IMR-90 (cell line): ENCODE measurements around the gene RBL2. TPM values are rescaled to one million over a fixed set of nuclear protein-coding genes. Genes with fewer than 3 reads are reported as not detected.

ENCODE experiments used
- ATAC-seq: fragments of 200-7000 bp; cut with Tn5 transposase; 2 replicates; pipeline ENCODE4 v1.9.1; 2020; ENCODE audit warnings: low read depth, mild to moderate bottlenecking, moderate library complexity
- BruUV-seq: library from RNA; stranded (reverse); fragments of 400-500 nt; replicated peaks from 2 replicates; lab custom pipeline; 2021; lab: Mats Ljungman, UMichigan
- CTCF ChIA-PET: fragments of 300-600 bp; formaldehyde crosslinking; extraction: SDS; loops from one replicate; lab custom pipeline; 2021; ENCODE audit warnings: antibody characterized with exemption; lab: Yijun Ruan, JAX
- POLR2A ChIA-PET: fragments of 300-600 bp; sonication (Branson Sonifier 250); formaldehyde crosslinking; loops from one replicate; lab custom pipeline; 2022; ENCODE audit warnings: antibody characterized with exemption; ENCODE audit not compliant: unreplicated experiment; lab: Charles Lee
- DNase-seq: peaks from one replicate; pipeline ENCODE4 v3.0.0; 2013
- H2AFZ ChIP-seq: replicated peaks from 2 replicates; pipeline ENCODE3; 2013; ENCODE audit warnings: low read length, mild to moderate bottlenecking; ENCODE audit not compliant: poor library complexity
- H2AK5ac ChIP-seq: 2 replicates; pipeline ENCODE4 v1.6.1; 2013; ENCODE audit warnings: low read depth, low read length, inconsistent platforms
- H2AK9ac ChIP-seq: replicated peaks from 2 replicates; pipeline ENCODE3; 2013; ENCODE audit warnings: mild to moderate bottlenecking, low read depth, low read length, moderate library complexity; ENCODE audit not compliant: poor library complexity
- H2BK120ac ChIP-seq: 2 replicates; pipeline ENCODE4 v1.6.1; 2013; ENCODE audit warnings: low read depth, low read length, inconsistent platforms
- H2BK15ac ChIP-seq: 3 replicates; pipeline ENCODE4 v1.6.1; 2013; ENCODE audit warnings: low read depth, low read length, inconsistent platforms
- H2BK20ac ChIP-seq: 2 replicates; pipeline ENCODE4 v1.6.1; 2013; ENCODE audit warnings: low read depth, mild to moderate bottlenecking, inconsistent platforms, low read length, moderate library complexity
- H2BK5ac ChIP-seq: 2 replicates; pipeline ENCODE4 v1.6.1; 2013; ENCODE audit warnings: mild to moderate bottlenecking, low read depth, low read length, inconsistent platforms; ENCODE audit not compliant: poor library complexity, severe bottlenecking
- H3K14ac ChIP-seq: replicated peaks from 2 replicates; pipeline ENCODE4 v1.6.1; 2013; ENCODE audit warnings: low read depth, low read length, inconsistent platforms
- H3K18ac ChIP-seq: 2 replicates; pipeline ENCODE4 v1.6.1; 2013; ENCODE audit warnings: low read depth, low read length, control low read depth
- H3K23ac ChIP-seq: 2 replicates; pipeline ENCODE4 v1.6.1; 2013; ENCODE audit warnings: low read depth, low read length, inconsistent platforms
- H3K27ac ChIP-seq: 2 replicates; pipeline ENCODE4 v1.5.1; 2013; ENCODE audit warnings: mild to moderate bottlenecking, control low read depth, low read length; ENCODE audit not compliant: insufficient read depth
- H3K27me3 ChIP-seq: 2 replicates; pipeline ENCODE4 v1.6.1; 2013; ENCODE audit warnings: low read length; ENCODE audit not compliant: control insufficient read depth, insufficient read depth
- H3K36me3 ChIP-seq: 2 replicates; pipeline ENCODE4 v1.6.1; 2013; ENCODE audit warnings: low read length, mixed read lengths; ENCODE audit not compliant: control insufficient read depth, insufficient read depth
- H3K4ac ChIP-seq: 2 replicates; pipeline ENCODE4 v1.6.1; 2013; ENCODE audit warnings: low read depth, low read length, inconsistent platforms
- H3K4me1 ChIP-seq: 2 replicates; pipeline ENCODE4 v1.6.1; 2013; ENCODE audit warnings: low read length, mixed read lengths; ENCODE audit not compliant: control insufficient read depth, insufficient read depth
- H3K4me2 ChIP-seq: 2 replicates; pipeline ENCODE4 v1.6.1; 2013; ENCODE audit warnings: low read depth, mild to moderate bottlenecking, control low read depth, low read length, moderate library complexity
- H3K4me3 ChIP-seq: 2 replicates; pipeline ENCODE4 v1.5.1; 2013; ENCODE audit warnings: low read depth, mild to moderate bottlenecking, control low read depth, low read length, moderate library complexity; ENCODE audit not compliant: insufficient read depth
- H3K56ac ChIP-seq: 2 replicates; pipeline ENCODE4 v1.6.1; 2013; ENCODE audit warnings: low read length, inconsistent platforms; ENCODE audit not compliant: insufficient read depth; ENCODE audit errors: extremely low read depth
- H3K79me1 ChIP-seq, 2 experiments: 2 replicates each; pipeline ENCODE4 v1.6.1; 2013; ENCODE audit warnings: low read length in 2 of 2, inconsistent platforms in 1 of 2, low read depth in 1 of 2
- H3K9ac ChIP-seq: 2 replicates; pipeline ENCODE4 v1.6.1; 2013; ENCODE audit warnings: low read depth, low read length, control low read depth
- H3K9me1 ChIP-seq: 2 replicates; pipeline ENCODE4 v1.6.1; 2013; ENCODE audit warnings: low read length, inconsistent platforms; ENCODE audit not compliant: insufficient read depth
- H3K9me3 ChIP-seq: 2 replicates; pipeline ENCODE4 v1.6.1; 2013; ENCODE audit warnings: low read length; ENCODE audit not compliant: control insufficient read depth, insufficient read depth
- H4K20me1 ChIP-seq: 2 replicates; pipeline ENCODE4 v1.6.1; 2013; ENCODE audit warnings: low read length, inconsistent platforms; ENCODE audit not compliant: insufficient read depth
- H4K5ac ChIP-seq: 2 replicates; pipeline ENCODE4 v1.6.1; 2013; ENCODE audit warnings: mild to moderate bottlenecking, low read depth, low read length, control low read depth
- H4K8ac ChIP-seq, 2 experiments: 2 replicates each; pipeline ENCODE4 v1.6.1; 2013; ENCODE audit warnings: low read depth in 2 of 2, low read length in 2 of 2, control low read depth in 1 of 2, inconsistent platforms in 1 of 2
- H4K91ac ChIP-seq: 2 replicates; pipeline ENCODE4 v1.6.1; 2013; ENCODE audit warnings: low read depth, low read length, inconsistent platforms; ENCODE audit not compliant: insufficient read depth
- CHD1 ChIP-seq: IDR thresholded peaks from 2 replicates; pipeline ENCODE4 v1.6.1; 2012; ENCODE audit warnings: low read depth, low read length, improper control_type of control experiment
- ELK1 ChIP-seq: fragments of 150-350 bp; IDR thresholded peaks from 2 replicates; pipeline ENCODE4 v1.6.1; 2016; ENCODE audit warnings: low read depth, mild to moderate bottlenecking, low read length, moderate library complexity, borderline replicate concordance
- MAFK ChIP-seq: IDR thresholded peaks from 2 replicates; pipeline ENCODE4 v1.6.1; 2012; ENCODE audit warnings: low read depth, low read length, improper control_type of control experiment
- MAZ ChIP-seq: IDR thresholded peaks from 2 replicates; pipeline ENCODE4 v1.6.1; 2012; ENCODE audit warnings: low read depth, mild to moderate bottlenecking, low read length, improper control_type of control experiment, moderate library complexity, borderline replicate concordance
- RAD21 ChIP-seq: IDR thresholded peaks from 2 replicates; pipeline ENCODE4 v1.6.1; 2012; ENCODE audit warnings: low read length, improper control_type of control experiment
- WGBS, 2 experiments: methylation state at CpG; one replicate each; pipeline versions ENCODE4 v1.1.5 to v1.1.7; 2013; ENCODE audit warnings: missing lambda C conversion rate in 2 of 2; ENCODE audit not compliant: insufficient read length in 1 of 2; ENCODE audit errors: extremely low coverage in 2 of 2; 5-methylcytosine and 5-hydroxymethylcytosine counted together
- dilution Hi-C: fragments of 300-500 bp; cut with HindIII; formaldehyde crosslinking; loops from one replicate; pipeline ENCODE4 v1.14.3; 2018; ENCODE audit warnings: low sequenced_read_pairs; ENCODE audit not compliant: unreplicated experiment
- in situ Hi-C: fragments of 300-500 bp; cut with MboI; formaldehyde crosslinking; loops from 3 replicates; pipeline ENCODE4 v1.14.3; 2019; ENCODE audit warnings: low sequenced_read_pairs, inconsistent platforms, mixed read lengths
- intact Hi-C: fragments of 100-400 bp; cut with micrococcal nuclease; formaldehyde crosslinking; loops from 2 replicates; pipeline ENCODE4 v1.10.0; 2022
- polyA plus RNA-seq, 3 experiments: library from polyadenylated mRNA; depleted of rRNA; stranded (reverse); fragments of >200 nt; gene quantifications; 2 replicates each; pipeline ENCODE4 v1.2.3, GENCODE V29; 2012; ENCODE audit warnings: low replicate concordance in 1 of 3
- total RNA-seq: library from RNA; depleted of rRNA; stranded (reverse); fragments of >200 nt; gene quantifications from 2 replicates; pipeline ENCODE4 v1.2.3, GENCODE V29; 2012

Gene RBL2
- total and polyA plus RNA-seq, 2 of the 4 experiments (the other 2 are of a cell fraction) = 19.7 to 23.4 TPM

DNA sequence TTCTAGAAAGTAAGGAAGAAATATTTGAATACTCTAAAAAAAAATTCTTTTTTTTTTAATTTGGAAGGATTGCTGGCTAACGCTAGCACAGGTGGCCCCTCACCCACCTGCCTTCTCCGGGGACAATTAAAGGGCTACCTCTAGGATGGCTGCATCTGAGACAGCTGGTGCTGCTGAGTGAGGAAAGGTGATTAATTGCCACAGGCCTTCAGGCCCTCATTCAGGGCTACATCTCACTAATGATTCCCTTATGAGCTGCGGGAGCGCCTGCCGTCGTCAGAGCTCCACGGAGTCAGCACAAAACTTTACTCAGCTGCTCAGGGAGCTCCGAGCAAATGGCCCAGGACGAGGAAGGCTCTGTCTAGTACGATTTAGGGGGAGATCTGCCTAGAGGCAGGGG, 95.8 kb downstream of the RBL2 start:
- H3K18ac ChIP-seq = no peak overlapping the region
- H4K8ac ChIP-seq = no peak overlapping the region
- no peaks in the 10 kb centered on the region for H3K4me1 ChIP-seq
- H3K23ac ChIP-seq = no peak overlapping the region
- H4K91ac ChIP-seq = no peak overlapping the region
- no peaks in the 10 kb centered on the region for H3K9me1 ChIP-seq
- DNase-seq (no peak), ATAC-seq (no peak)
- no peaks in the 10 kb centered on the region for H4K20me1 ChIP-seq
- POLR2A ChIA-PET = no interaction called here
- no TSS peak for BruUV-seq
- TF ChIP-seq MAFK (no peak), CHD1 (no peak), MAZ (no peak), RAD21 (no peak), ELK1 (no peak)
- H2BK120ac ChIP-seq = no peak overlapping the region
- H2AK5ac ChIP-seq = no peak overlapping the region
- no peak overlapping the region for H2BK20ac ChIP-seq
- H3K36me3 ChIP-seq = no peaks in the 10 kb centered on the region
- no peak overlapping the region for H4K5ac ChIP-seq
- no peak overlapping the region for H3K4me2 ChIP-seq
- H3K79me1 ChIP-seq = no peaks in the 10 kb centered on the region
- peaks cover 3% of the 10 kb centered on the region for H3K27me3 ChIP-seq
- intact Hi-C loops (no loop called here), in situ Hi-C loops (no loop called here), dilution Hi-C loops (no loop called here)
- no peak overlapping the region for H3K27ac ChIP-seq
- H3K9ac ChIP-seq = no peak overlapping the region
- no peak overlapping the region for H3K14ac ChIP-seq
- WGBS, 2 experiments = 23% methylated on average over 3 of the region's 10 CpGs; no CpG with 5 or more reads in 1 of the 2 experiments
- CTCF ChIA-PET = no interaction called here
- H2BK15ac ChIP-seq = no peak overlapping the region
- no peak overlapping the region for H3K4me3 ChIP-seq
- H2AFZ ChIP-seq = no peak overlapping the region
- no peak overlapping the region for H3K4ac ChIP-seq
- no peak overlapping the region for H2AK9ac ChIP-seq
- H2BK5ac ChIP-seq = no peak overlapping the region
- H3K9me3 ChIP-seq = no peaks in the 10 kb centered on the region; the same call in 1 of the 2 replicates
- H3K56ac ChIP-seq = no peak overlapping the region
